COLO829 (cell line): Measurements from ENCODE around the gene CELF2.
A peak's percentile ranks its signal among the peaks of the same experiment; 100 is the strongest.

Source experiments
- DNase-seq: peaks from one replicate; pipeline ENCODE4 v3.0.0; 2012; ENCODE audit warnings: low spot score

CELF2 gene

GRCh38 chr10:11004144-11005077, 13.3 kb upstream of the CELF2 start:
- DNase-seq: no peak

- DNase-seq: no peak
Observed at GRCh38 chr10:11005725-11006427, 11.8 kb upstream of the CELF2 start.

GRCh38 chr10:11006428-11006825, 11.2 kb upstream of the CELF2 start:
- no peak for DNase-seq

- DNase-seq: no peak
Observed at GRCh38 chr10:11007476-11008020, 10.1 kb upstream of the CELF2 start.

- no peak for DNase-seq
Observed at GRCh38 chr10:11009471-11010308, 8.0 kb upstream of the CELF2 start.

- no peak for DNase-seq
Observed at GRCh38 chr10:11010582-11010981, 7.1 kb upstream of the CELF2 start.

GRCh38 chr10:11011436-11011835, 6.2 kb upstream of the CELF2 start:
- DNase-seq: no peak

GRCh38 chr10:11011984-11012383, 5.7 kb upstream of the CELF2 start:
- peak; percentile 78 for DNase-seq

GRCh38 chr10:11012421-11013295, 5.0 kb upstream of the CELF2 start:
- no peak for DNase-seq

- no peak for DNase-seq
Observed at GRCh38 chr10:11013836-11014235, 3.8 kb upstream of the CELF2 start.

- peak; percentile 76 for DNase-seq
Observed at GRCh38 chr10:11014671-11015445, 2.8 kb upstream of the CELF2 start.

- peak; percentile 23 for DNase-seq
Observed at GRCh38 chr10:11015446-11015934, 2.2 kb upstream of the CELF2 start.

GRCh38 chr10:11017000-11017569, 587 bp upstream of the CELF2 start:
- no peak for DNase-seq

GRCh38 chr10:11018432-11018841, 765 bp downstream of the CELF2 start:
- no peak for DNase-seq

GRCh38 chr10:11018855-11019631, 1.4 kb downstream of the CELF2 start:
- DNase-seq: no peak

- DNase-seq: no peak
Observed at GRCh38 chr10:11019724-11020547, 2.3 kb downstream of the CELF2 start.

GRCh38 chr10:11020548-11020942, 2.9 kb downstream of the CELF2 start:
- no peak for DNase-seq

- DNase-seq: no peak
Observed at GRCh38 chr10:11022213-11022612, 4.5 kb downstream of the CELF2 start.
